PC-9 (cell line): Measurements from ENCODE around the gene EIF5AL1.

ENCODE experiments used
- EZH2 ChIP-seq: fragments of 200-600 bp; sonication (generic); IDR thresholded peaks from 2 replicates; pipeline ENCODE4 v1.8.0; 2017; ENCODE audit warnings: antibody characterized with exemption, low read depth
- TF ChIP-seq, protein P1 (sequence below): fragments of 200-600 bp; sonication (generic); conservative IDR thresholded peaks from 2 replicates; pipeline ENCODE4 v1.6.1; 2017; ENCODE audit warnings: mixed run types, antibody characterized with exemption, mild to moderate bottlenecking, moderate library complexity

DNA sequence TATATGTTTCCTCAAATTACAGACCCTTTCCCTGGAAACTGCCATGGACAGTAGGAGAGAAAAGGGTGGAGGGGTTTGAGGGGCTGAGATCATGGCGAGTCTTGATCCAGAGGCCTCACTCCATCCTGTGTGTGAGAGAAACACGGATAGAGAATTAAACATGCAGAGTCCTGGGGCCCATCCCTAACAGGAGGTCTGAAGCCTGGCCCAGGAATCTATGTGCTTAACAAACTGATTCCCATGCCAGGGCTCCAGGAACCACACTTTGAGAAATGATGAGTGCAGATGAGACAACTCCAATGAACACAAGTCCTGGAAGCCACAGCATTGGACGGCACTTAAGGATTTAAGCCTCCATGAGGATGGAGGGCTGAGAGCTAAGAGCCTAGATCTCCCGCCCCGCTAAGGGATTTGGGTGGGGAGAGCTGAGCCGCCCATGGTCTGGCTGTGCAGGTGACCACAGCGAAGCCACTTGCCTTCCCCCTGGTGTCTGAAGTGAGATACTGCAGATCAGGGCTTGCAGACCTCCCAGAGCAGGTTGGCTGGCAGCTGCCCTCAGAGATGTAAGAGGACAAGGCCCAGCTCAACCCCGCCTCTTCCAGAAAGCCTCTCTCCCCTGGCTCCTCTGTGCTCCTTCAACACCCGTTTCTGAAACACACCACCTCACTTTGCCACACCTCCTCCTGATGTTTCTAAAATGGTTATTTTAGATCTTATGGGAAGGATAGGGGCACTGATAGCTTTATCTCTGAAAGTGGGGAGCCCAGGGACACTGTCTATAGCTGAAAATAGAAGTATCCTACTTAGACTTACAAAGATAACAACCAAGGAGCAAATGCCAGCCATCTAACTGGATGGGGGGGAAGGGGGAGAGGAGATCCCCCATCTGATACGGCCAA lies 24.8 kb upstream of the EIF5AL1 start:
- TF ChIP-seq, protein P1, sequence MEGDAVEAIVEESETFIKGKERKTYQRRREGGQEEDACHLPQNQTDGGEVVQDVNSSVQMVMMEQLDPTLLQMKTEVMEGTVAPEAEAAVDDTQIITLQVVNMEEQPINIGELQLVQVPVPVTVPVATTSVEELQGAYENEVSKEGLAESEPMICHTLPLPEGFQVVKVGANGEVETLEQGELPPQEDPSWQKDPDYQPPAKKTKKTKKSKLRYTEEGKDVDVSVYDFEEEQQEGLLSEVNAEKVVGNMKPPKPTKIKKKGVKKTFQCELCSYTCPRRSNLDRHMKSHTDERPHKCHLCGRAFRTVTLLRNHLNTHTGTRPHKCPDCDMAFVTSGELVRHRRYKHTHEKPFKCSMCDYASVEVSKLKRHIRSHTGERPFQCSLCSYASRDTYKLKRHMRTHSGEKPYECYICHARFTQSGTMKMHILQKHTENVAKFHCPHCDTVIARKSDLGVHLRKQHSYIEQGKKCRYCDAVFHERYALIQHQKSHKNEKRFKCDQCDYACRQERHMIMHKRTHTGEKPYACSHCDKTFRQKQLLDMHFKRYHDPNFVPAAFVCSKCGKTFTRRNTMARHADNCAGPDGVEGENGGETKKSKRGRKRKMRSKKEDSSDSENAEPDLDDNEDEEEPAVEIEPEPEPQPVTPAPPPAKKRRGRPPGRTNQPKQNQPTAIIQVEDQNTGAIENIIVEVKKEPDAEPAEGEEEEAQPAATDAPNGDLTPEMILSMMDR = peak; percentile 70
- no peak for TF ChIP-seq EZH2
